AG04450 (cell line): ENCODE data around the gene P2RX2. TPM values are rescaled to one million over a fixed set of nuclear protein-coding genes. Genes with fewer than 3 reads are reported as not detected.

ENCODE experiments used
- CTCF ChIA-PET: fragments of 300-600, 350-600 bp; formaldehyde crosslinking; extraction: SDS; loops from one replicate; lab custom pipeline; 2022; ENCODE audit warnings: antibody characterized with exemption, inconsistent platforms; lab: Charles Lee
- POLR2A ChIA-PET: fragments of 350-600 bp; formaldehyde crosslinking; extraction: SDS; loops from one replicate; lab custom pipeline; 2021; ENCODE audit warnings: antibody characterized with exemption, inconsistent platforms; lab: Yijun Ruan, JAX
- DNase-seq: peaks from one replicate; pipeline ENCODE4 v3.0.0-alpha.2; 2011; ENCODE audit warnings: low read depth, low spot score
- H3K27ac ChIP-seq: one replicate; pipeline ENCODE4 v1.5.1; 2012; ENCODE audit warnings: low read depth, low read length, control low read depth
- H3K27me3 ChIP-seq: one replicate; pipeline ENCODE4 v1.6.0; 2012; ENCODE audit warnings: low read length; ENCODE audit not compliant: control insufficient read depth, insufficient read depth
- H3K4me3 ChIP-seq: 2 replicates; pipeline ENCODE4 v1.5.1; 2011; ENCODE audit warnings: mild to moderate bottlenecking, low read depth, low read length, control low read depth
- H3K9me3 ChIP-seq: 2 replicates; pipeline ENCODE4 v1.5.1; 2012; ENCODE audit warnings: low read length; ENCODE audit not compliant: control insufficient read depth, insufficient read depth
- polyA plus RNA-seq: library from polyadenylated mRNA; depleted of rRNA; stranded (reverse); fragments of >200 nt; gene quantifications from 2 replicates; pipeline ENCODE4 v1.2.3, GENCODE V29; 2011
- TF ChIP-seq, protein P1 (sequence below): IDR thresholded peaks from 2 replicates; pipeline ENCODE4 v1.5.1; 2011; ENCODE audit warnings: low read depth, low read length, control low read depth, inconsistent platforms

Gene P2RX2
- polyA plus RNA-seq, 1 experiment = not detected

DNA sequence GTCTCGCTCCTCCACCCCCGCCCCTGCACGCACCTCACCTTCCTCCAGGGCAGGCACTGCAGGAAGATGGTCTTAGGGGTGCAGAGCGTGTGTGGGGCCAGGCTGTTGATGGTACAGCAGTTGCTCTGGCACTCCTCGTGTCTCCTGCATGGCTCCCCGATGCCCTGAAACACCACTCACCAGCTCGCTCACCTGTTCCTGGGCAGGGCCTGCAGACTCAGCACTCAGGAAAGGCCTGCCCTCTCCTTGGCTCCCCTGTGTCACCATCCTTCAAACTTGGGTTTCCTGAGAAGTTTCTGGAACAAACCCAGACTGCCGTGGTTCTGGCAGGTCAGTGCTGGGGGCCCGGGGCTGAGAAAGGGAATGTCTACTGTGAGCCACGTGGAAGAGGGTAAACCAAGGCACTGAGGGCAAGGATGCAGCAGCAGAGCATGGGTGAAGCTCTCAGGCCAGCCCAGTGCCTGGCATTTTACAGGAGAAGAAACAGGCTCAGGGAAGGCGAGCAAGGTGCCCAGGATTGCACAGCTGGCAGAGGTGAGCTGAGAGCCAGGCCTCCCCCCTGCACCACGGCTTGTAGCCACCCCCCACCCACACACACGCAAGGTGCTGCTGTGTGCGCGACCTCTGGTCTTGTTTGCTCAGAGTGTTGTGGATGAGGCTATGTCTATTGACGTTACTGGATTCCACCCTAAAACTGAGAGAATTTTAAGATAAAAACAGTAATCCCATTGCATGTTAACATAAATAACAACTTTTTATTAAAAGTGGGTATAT, 13.7 kb upstream of the P2RX2 start:
- TF ChIP-seq, protein P1, sequence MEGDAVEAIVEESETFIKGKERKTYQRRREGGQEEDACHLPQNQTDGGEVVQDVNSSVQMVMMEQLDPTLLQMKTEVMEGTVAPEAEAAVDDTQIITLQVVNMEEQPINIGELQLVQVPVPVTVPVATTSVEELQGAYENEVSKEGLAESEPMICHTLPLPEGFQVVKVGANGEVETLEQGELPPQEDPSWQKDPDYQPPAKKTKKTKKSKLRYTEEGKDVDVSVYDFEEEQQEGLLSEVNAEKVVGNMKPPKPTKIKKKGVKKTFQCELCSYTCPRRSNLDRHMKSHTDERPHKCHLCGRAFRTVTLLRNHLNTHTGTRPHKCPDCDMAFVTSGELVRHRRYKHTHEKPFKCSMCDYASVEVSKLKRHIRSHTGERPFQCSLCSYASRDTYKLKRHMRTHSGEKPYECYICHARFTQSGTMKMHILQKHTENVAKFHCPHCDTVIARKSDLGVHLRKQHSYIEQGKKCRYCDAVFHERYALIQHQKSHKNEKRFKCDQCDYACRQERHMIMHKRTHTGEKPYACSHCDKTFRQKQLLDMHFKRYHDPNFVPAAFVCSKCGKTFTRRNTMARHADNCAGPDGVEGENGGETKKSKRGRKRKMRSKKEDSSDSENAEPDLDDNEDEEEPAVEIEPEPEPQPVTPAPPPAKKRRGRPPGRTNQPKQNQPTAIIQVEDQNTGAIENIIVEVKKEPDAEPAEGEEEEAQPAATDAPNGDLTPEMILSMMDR = no peak
- H3K4me3 ChIP-seq = no peak overlapping the region
- no peak overlapping the region for H3K27ac ChIP-seq
- POLR2A ChIA-PET = no interaction called here
- H3K9me3 ChIP-seq = no peaks in the 10 kb centered on the region; the same call in 1 of the 2 replicates
- CTCF ChIA-PET = interaction anchor here (1.0 kb wide), 1 partner anchor 10 kb away, joined by 3 read pairs; no protein-coding TSS in a partner anchor
- no peak for DNase-seq
- peaks cover 59% of the 10 kb centered on the region for H3K27me3 ChIP-seq

DNA sequence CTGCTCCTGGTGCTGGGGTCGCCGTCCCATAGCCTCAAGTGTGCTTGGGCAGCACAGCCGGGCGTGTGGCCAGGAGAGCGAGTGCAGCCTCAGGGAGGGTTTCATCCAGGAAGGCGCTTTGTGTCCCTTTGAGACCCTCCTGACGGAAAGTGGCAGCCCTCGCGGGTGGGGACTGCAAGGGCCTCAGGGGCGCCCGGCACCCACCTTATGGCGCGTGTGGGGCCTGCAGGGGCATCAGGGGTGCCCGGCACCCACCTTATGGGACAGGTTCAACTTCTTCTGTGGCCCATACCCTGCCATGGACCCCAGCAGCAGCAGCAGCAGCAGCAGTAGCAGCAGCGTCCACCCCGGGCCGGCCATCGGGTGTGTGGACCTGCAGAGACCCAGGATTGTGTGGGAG, 12.7 kb upstream of the P2RX2 start:
- ChIA-PET POLR2A (no interaction called here), CTCF (no interaction called here)
- peaks cover 1% of the 10 kb centered on the region; the same call in 1 of the 2 replicates for H3K9me3 ChIP-seq
- H3K4me3 ChIP-seq = no peak overlapping the region
- no peak overlapping the region for H3K27ac ChIP-seq
- H3K27me3 ChIP-seq = peaks cover 61% of the 10 kb centered on the region
- no peak for DNase-seq
- TF ChIP-seq, protein P1 = no peak

DNA sequence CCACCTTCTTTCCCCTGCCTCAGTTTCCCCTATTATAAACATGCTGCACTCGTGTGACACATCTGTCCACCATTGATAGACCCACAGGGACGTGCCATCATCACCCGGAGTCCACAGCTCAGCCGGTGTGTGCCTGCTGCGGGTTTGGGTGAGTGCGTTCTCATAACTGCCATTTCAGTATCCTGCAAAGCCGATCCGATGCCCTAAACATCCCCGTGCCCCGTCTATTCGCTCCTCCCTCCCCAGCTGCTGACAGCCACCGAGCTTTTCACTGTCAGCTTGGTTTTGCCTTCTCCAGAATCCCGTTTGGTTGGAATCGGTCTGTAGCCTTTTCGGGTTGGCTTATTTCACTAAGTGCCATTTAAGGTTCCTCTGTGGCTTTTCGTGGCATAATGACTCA, 12.1 kb upstream of the P2RX2 start:
- Histone ChIP-seq H3K9me3 (peaks cover 7% of the 10 kb centered on the region), H3K4me3 (no peak overlapping the region), H3K27ac (no peak overlapping the region), H3K27me3 (peaks cover 63% of the 10 kb centered on the region)
- TF ChIP-seq, protein P1 = no peak
- DNase-seq = no peak
- CTCF ChIA-PET = no interaction called here
- POLR2A ChIA-PET = no interaction called here

DNA sequence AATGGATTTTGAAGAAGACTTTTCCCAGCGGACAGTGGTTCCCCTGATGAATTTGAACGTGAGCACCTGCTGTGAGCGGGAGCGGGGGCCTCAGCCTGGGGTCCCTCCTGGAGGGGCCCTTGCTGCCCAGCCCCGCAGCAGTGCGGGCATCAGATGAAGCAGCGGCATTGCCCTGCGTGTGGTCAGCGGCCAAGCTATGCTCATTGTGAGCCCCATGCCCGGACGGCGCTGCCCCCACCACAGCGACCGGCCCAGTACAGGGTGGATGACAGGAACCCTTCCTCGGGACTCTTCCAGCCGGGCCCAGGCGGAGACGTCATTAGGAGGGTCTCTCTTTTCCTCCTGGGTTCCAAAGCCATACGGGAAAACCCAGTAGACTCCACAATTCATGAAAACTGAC, 11.6 kb upstream of the P2RX2 start:
- Histone ChIP-seq H3K4me3 (no peak overlapping the region), H3K27ac (no peak overlapping the region), H3K27me3 (peaks cover 64% of the 10 kb centered on the region), H3K9me3 (peaks cover 11% of the 10 kb centered on the region)
- ChIA-PET CTCF (no interaction called here), POLR2A (no interaction called here)
- TF ChIP-seq, protein P1 = no peak
- no peak for DNase-seq
